A549 (cell line): Measurements from ENCODE around the gene CLCNKB. TPM values are rescaled to one million over a fixed set of nuclear protein-coding genes. Genes with fewer than 3 reads are reported as not detected.
"Not testable (repeated sequence)": the region's sequence is repeated elsewhere in the genome, so short reads cannot be mapped to it uniquely, and the experiment has no call there.

Source experiments
- ATAC-seq, 2 experiments: fragments of 200-7000 bp in 1 of 2; fragments of >200 bp in 1 of 2; cut with Nextera tagmentation in 1 of 2; cut with Tn5 transposase in 1 of 2; 3 replicates each; pipeline versions ENCODE4 v1.8.0 to v1.9.1; 2018 to 2020; ENCODE audit warnings: mild to moderate bottlenecking in 1 of 2, moderate library complexity in 1 of 2
- CTCF ChIA-PET: fragments of 300-600 bp; sonication (Branson Sonifier 250); formaldehyde crosslinking; extraction: SDS; loops from one replicate; lab custom pipeline; 2021; ENCODE audit warnings: antibody characterized with exemption, inconsistent platforms; lab: Yijun Ruan, JAX
- POLR2A ChIA-PET: fragments of 350-600 bp; formaldehyde crosslinking; extraction: SDS; loops from one replicate; lab custom pipeline; 2021; ENCODE audit warnings: antibody characterized with exemption, inconsistent platforms; lab: Yijun Ruan, JAX
- DNase-seq, 2 experiments: peaks; one replicate each; pipeline versions ENCODE4 v3.0.0 to v3.0.0-alpha.2; 2011 to 2016; ENCODE audit warnings: low read depth in 1 of 2, low spot score in 1 of 2
- FAIRE-seq: peaks from 2 replicates; lab custom pipeline; 2011; peaks lifted over from hg19 to GRCh38; lab: Jason Lieb, UNC
- H3K27ac ChIP-seq, 2 experiments: fragments of >200 bp; sonication (Bioruptor Twin); formaldehyde crosslinking; 3 replicates each; pipeline ENCODE4 v1.5.1; 2016 to 2017
- H3K4me1 ChIP-seq: fragments of >200 bp; sonication (Bioruptor Twin); formaldehyde crosslinking; 3 replicates; pipeline ENCODE4 v1.6.1; 2016
- H3K4me2 ChIP-seq: fragments of >200 bp; sonication (Bioruptor Twin); formaldehyde crosslinking; 3 replicates; pipeline ENCODE4 v1.6.1; 2016
- H3K4me3 ChIP-seq: fragments of >200 bp; sonication (Bioruptor Twin); formaldehyde crosslinking; 3 replicates; pipeline ENCODE4 v1.5.1; 2016
- H3K9me3 ChIP-seq: fragments of >200 bp; sonication (Bioruptor Twin); formaldehyde crosslinking; 3 replicates; pipeline ENCODE4 v1.6.1; 2016
- CBX8 ChIP-seq: fragments of 200-600 bp; sonication (generic); IDR thresholded peaks from 2 replicates; pipeline ENCODE4 v1.6.1; 2016
- CEBPB ChIP-seq, 2 experiments: fragments of >200 bp in 1 of 2; sonication (Bioruptor Twin) in 1 of 2; formaldehyde crosslinking in 1 of 2; IDR thresholded peaks; 2 replicates each; pipeline ENCODE4 v1.6.1; 2012 to 2016
- EP300 ChIP-seq, 2 experiments: fragments of >200 bp; sonication (Bioruptor Twin); formaldehyde crosslinking; IDR thresholded peaks; 2 replicates in 1 of 2; 3 replicates in 1 of 2; pipeline ENCODE4 v1.6.1; 2016 to 2017
- FOSB ChIP-seq: fragments of 250-450 bp; sonication (Bioruptor Pico); IDR thresholded peaks from 2 replicates; pipeline ENCODE4 v1.5.0; 2020; ENCODE audit warnings: mild to moderate bottlenecking, moderate library complexity
- HOXB13 ChIP-seq: fragments of 250-450 bp; sonication (Bioruptor Pico); IDR thresholded peaks from 2 replicates; pipeline ENCODE4 v1.5.0; 2020; ENCODE audit warnings: low read depth, mild to moderate bottlenecking, moderate library complexity
- JUN ChIP-seq, 2 experiments: fragments of >200 bp; sonication (Bioruptor Twin); formaldehyde crosslinking; IDR thresholded peaks; 2 replicates in 1 of 2; 3 replicates in 1 of 2; pipeline ENCODE4 v1.6.1; 2016 to 2017
- MAFK ChIP-seq: fragments of 450-650 bp; IDR thresholded peaks from 2 replicates; pipeline ENCODE4 v1.6.1; 2014; ENCODE audit not compliant: partially characterized antibody
- MAZ ChIP-seq: fragments of 150-350 bp; IDR thresholded peaks from 2 replicates; pipeline ENCODE4 v1.6.1; 2014; ENCODE audit warnings: antibody characterized with exemption, low read depth, low read length, borderline replicate concordance
- POLR2A ChIP-seq: IDR thresholded peaks from 2 replicates; pipeline ENCODE4 v1.6.1; 2012; ENCODE audit warnings: mild to moderate bottlenecking, low read length
- RCOR1 ChIP-seq: fragments of 150-350 bp; IDR thresholded peaks from 2 replicates; pipeline ENCODE4 v1.6.1; 2014; ENCODE audit warnings: antibody characterized with exemption, low read length, low read depth
- RNF2 ChIP-seq: fragments of 200-600 bp; sonication (generic); IDR thresholded peaks from 2 replicates; pipeline ENCODE4 v1.6.1; 2016; ENCODE audit warnings: low read depth, mild to moderate bottlenecking, antibody characterized with exemption, moderate library complexity, borderline replicate concordance
- ZC3H11A ChIP-seq: fragments of 450-650 bp; IDR thresholded peaks from 2 replicates; pipeline ENCODE4 v1.6.1; 2014; ENCODE audit warnings: antibody characterized with exemption, mild to moderate bottlenecking
- ZNF302 ChIP-seq: fragments of 250-450 bp; sonication (Bioruptor Pico); IDR thresholded peaks from 2 replicates; pipeline ENCODE4 v1.9.0; 2021; ENCODE audit warnings: inconsistent platforms, mild to moderate bottlenecking, moderate library complexity
- WGBS: methylation state at CpG from one replicate; pipeline ENCODE4 v1.1.6; 2017; ENCODE audit errors: missing lambda C conversion rate; 5-methylcytosine and 5-hydroxymethylcytosine counted together
- polyA plus RNA-seq, 4 experiments: library from polyadenylated mRNA; depleted of rRNA in 3 of 4; stranded (reverse); fragments of >200 nt; fragmentation: RNase III in 1 of 4; extraction: RNeasy Plus Mini Kit Qiagen cat#74134 plus additional on column Dnase treatment in 1 of 4; gene quantifications; 2 replicates in 3 of 4; 3 replicates in 1 of 4; pipeline ENCODE4 v1.2.3, GENCODE V29; 2011 to 2017
- TF ChIP-seq, protein P1 (sequence below): fragments of 200-600 bp; sonication (generic); IDR thresholded peaks from 2 replicates; pipeline ENCODE4 v1.6.1; 2016; ENCODE audit warnings: antibody characterized with exemption, mild to moderate bottlenecking, moderate library complexity
- TF ChIP-seq, protein P2 (sequence below): fragments of >200 bp; sonication (Bioruptor Twin); formaldehyde crosslinking; IDR thresholded peaks from 3 replicates; pipeline ENCODE4 v1.5.1; 2016

CLCNKB gene
- polyA plus RNA-seq, 2 of the 4 experiments (the other 2 are of a cell fraction) = 0.08 to 0.14 TPM

DNA sequence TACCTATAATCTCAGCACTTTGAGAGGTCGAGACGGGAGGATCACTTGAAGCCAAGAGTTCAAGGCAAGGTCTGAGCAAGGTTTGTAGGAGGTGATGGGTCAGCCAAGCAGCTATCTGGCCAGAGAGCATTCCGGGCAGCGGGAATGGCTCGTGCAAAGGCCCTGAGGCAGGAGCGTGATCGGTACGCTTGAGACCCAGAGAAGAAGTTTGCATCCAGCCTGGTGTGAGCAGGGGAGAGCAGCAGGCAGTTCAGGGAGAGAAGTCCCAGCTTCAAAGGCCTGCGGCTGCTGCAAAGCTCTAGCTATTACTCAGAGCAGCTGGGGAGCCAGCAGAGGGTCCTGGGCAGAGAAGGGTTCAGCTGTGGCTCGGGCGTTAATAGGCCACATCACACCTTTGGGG, 44.7 kb upstream of the CLCNKB start (continued):
- no peak for TF ChIP-seq RCOR1
- TF ChIP-seq, protein P1, sequence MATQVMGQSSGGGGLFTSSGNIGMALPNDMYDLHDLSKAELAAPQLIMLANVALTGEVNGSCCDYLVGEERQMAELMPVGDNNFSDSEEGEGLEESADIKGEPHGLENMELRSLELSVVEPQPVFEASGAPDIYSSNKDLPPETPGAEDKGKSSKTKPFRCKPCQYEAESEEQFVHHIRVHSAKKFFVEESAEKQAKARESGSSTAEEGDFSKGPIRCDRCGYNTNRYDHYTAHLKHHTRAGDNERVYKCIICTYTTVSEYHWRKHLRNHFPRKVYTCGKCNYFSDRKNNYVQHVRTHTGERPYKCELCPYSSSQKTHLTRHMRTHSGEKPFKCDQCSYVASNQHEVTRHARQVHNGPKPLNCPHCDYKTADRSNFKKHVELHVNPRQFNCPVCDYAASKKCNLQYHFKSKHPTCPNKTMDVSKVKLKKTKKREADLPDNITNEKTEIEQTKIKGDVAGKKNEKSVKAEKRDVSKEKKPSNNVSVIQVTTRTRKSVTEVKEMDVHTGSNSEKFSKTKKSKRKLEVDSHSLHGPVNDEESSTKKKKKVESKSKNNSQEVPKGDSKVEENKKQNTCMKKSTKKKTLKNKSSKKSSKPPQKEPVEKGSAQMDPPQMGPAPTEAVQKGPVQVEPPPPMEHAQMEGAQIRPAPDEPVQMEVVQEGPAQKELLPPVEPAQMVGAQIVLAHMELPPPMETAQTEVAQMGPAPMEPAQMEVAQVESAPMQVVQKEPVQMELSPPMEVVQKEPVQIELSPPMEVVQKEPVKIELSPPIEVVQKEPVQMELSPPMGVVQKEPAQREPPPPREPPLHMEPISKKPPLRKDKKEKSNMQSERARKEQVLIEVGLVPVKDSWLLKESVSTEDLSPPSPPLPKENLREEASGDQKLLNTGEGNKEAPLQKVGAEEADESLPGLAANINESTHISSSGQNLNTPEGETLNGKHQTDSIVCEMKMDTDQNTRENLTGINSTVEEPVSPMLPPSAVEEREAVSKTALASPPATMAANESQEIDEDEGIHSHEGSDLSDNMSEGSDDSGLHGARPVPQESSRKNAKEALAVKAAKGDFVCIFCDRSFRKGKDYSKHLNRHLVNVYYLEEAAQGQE = no peak
- TF ChIP-seq HOXB13 (CRISPR knock-in tag) = no peak
- TF ChIP-seq, protein P2, sequence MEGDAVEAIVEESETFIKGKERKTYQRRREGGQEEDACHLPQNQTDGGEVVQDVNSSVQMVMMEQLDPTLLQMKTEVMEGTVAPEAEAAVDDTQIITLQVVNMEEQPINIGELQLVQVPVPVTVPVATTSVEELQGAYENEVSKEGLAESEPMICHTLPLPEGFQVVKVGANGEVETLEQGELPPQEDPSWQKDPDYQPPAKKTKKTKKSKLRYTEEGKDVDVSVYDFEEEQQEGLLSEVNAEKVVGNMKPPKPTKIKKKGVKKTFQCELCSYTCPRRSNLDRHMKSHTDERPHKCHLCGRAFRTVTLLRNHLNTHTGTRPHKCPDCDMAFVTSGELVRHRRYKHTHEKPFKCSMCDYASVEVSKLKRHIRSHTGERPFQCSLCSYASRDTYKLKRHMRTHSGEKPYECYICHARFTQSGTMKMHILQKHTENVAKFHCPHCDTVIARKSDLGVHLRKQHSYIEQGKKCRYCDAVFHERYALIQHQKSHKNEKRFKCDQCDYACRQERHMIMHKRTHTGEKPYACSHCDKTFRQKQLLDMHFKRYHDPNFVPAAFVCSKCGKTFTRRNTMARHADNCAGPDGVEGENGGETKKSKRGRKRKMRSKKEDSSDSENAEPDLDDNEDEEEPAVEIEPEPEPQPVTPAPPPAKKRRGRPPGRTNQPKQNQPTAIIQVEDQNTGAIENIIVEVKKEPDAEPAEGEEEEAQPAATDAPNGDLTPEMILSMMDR = no peak
- TF ChIP-seq, all 56 proteins: peak for 0

DNA sequence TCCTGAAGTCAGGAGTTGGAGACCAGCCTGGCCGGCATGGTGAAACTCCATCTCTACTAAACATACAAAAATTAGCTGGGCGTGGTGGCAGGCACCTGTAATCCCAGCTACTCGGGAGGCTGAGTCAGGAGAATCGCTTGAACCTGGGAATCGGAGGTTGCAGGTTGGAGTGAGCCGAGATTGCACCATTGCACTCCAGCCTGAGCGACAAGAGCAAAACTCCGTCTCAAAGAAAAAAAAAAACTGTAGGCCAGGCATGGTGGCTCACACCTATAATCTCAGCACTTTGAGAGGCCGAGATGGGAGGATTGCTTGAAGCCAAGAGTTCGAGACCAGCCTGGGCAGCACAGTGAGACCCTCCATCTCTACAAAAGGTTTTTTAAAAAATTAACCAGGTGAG, 42.3 kb upstream of the CLCNKB start:
- DNase-seq, H3K27ac ChIP-seq, H3K4me3 ChIP-seq, FAIRE-seq, H3K9me3 ChIP-seq, POLR2A ChIA-PET, H3K4me2 ChIP-seq, H3K4me1 ChIP-seq, ATAC-seq: not testable (repeated sequence)
- 68% methylated on average over 10 of the region's 10 CpGs for WGBS
- CTCF ChIA-PET = interaction anchor here (1.0 kb wide), 1 partner anchor 11 kb away, joined by 3 read pairs; no protein-coding TSS in a partner anchor

DNA sequence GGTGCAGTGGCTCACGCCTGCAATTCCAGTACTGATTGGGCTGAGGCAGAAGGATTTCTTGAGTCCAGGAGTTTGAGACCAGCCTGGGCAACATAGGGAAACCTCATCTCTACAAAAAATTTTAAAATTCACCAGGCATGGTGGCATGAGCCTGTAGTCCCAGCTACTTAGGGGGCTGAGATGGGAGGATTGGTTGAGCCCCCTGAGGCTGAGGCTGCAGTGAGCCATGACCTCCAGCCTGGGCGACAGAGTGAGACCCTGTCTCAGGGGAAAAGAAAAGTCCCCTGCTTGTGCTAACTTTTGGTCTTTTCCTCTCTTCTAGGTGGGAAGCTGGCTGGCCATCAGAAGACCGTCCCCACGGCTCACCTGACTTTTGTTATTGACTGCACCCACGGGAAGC, 38.0 kb upstream of the CLCNKB start:
- no peak for ATAC-seq
- DNase-seq = no peak
- FAIRE-seq = no peak
- Histone ChIP-seq H3K27ac (no peak overlapping the region), H3K4me3 (no peak overlapping the region)
- CTCF ChIA-PET = interaction anchor here (1.0 to 4.1 kb wide), 5 partner anchors 11 to 214 kb away, joined by 4 to 16 read pairs (median 8); partner anchors contain the start of gene FAM131C
- no peak for TF ChIP-seq CEBPB (IDR thresholded peaks at IDR 0.05)
- no peak for TF ChIP-seq RNF2
- TF ChIP-seq MAZ = no peak
- no peak for TF ChIP-seq JUN (IDR thresholded peaks at IDR 0.05)
- no peak for TF ChIP-seq CBX8
- no peak for TF ChIP-seq EP300 (IDR thresholded peaks at IDR 0.05)
- TF ChIP-seq ZNF302 = no peak
- TF ChIP-seq POLR2A = no peak
- TF ChIP-seq FOSB (CRISPR knock-in tag) = no peak
- no peak for TF ChIP-seq MAFK
- TF ChIP-seq, all 56 proteins: peak for 0
- peaks cover 13% of the 10 kb centered on the region; the same call in 2 of the 3 replicates for H3K4me1 ChIP-seq
- WGBS = 64% methylated on average over 5 of the region's 5 CpGs
- no peaks in the 10 kb centered on the region for H3K9me3 ChIP-seq
- no peak overlapping the region for H3K4me2 ChIP-seq
- POLR2A ChIA-PET = no interaction called here

DNA sequence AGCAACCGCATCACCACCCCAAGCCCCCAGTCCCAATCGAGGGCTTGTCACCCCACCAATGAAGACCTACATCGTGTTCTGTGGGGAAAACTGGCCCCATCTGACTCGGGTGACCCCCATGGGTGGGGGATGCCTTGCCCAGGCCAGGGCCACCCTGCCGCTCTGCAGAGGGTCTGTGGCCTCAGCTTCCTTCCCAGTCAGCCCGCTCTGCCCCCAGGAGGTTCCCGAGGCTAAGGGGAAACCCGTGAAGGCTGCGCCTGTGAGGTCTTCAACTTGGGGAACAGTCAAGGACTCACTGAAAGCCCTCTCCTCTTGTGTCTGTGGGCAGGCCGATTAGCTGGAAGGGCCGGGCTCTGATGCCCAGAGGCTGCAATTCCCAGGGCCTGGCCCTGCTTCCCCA, 37.6 kb upstream of the CLCNKB start:
- no peak for TF ChIP-seq ZC3H11A
- POLR2A ChIA-PET = no interaction called here
- WGBS = 76% methylated on average over 5 of the region's 11 CpGs
- Histone ChIP-seq H3K9me3 (no peaks in the 10 kb centered on the region), H3K4me1 (peaks cover 13% of the 10 kb centered on the region; the same call in 2 of the 3 replicates), H3K4me2 (no peak overlapping the region), H3K27ac (no peak overlapping the region), H3K4me3 (no peak overlapping the region)
- DNase-seq (no peak), FAIRE-seq (no peak), ATAC-seq (no peak)
- CTCF ChIA-PET = interaction anchor here (0.7 to 4.1 kb wide), 8 partner anchors 11 to 214 kb away, joined by 3 to 16 read pairs (median 8); partner anchors contain the start of gene FAM131C
